SK-N-SH (cell line): ENCODE results near the gene SAG. TPM values are rescaled to one million over a fixed set of nuclear protein-coding genes. Genes with fewer than 3 reads are reported as not detected.

Experiments
- CTCF ChIA-PET: fragments of 300-600, 350-600 bp; formaldehyde crosslinking; extraction: SDS; loops from one replicate; lab custom pipeline; 2021; lab: Yijun Ruan, JAX
- POLR2A ChIA-PET: fragments of 350-600 bp; sonication (Branson Sonifier 250); formaldehyde crosslinking; extraction: SDS; loops from one replicate; lab custom pipeline; 2020; ENCODE audit warnings: antibody characterized with exemption, inconsistent platforms; lab: Yijun Ruan, JAX
- DNase-seq: peaks from one replicate; pipeline ENCODE4 v3.0.0; 2012
- H2AFZ ChIP-seq: fragments of 200-600 bp; sonication (generic); 2 replicates; pipeline ENCODE4 v1.8.1; 2016; ENCODE audit warnings: antibody characterized with exemption, mild to moderate bottlenecking, low read depth
- H3F3A ChIP-seq: fragments of 200-600 bp; sonication (generic); replicated peaks from 2 replicates; pipeline ENCODE3; 2016; ENCODE audit warnings: antibody characterized with exemption, mild to moderate bottlenecking; ENCODE audit not compliant: insufficient read depth
- H3K27ac ChIP-seq, 2 experiments: fragments of 200-500 bp in 1 of 2; fragments of 200-600 bp in 1 of 2; sonication (Bioruptor generic) in 1 of 2; sonication (generic), shearing (Covaris generic) in 1 of 2; 2 replicates each; pipeline versions ENCODE4 v1.5.1 to v1.6.1; 2014 to 2016; ENCODE audit warnings: low read depth in 2 of 2, inconsistent platforms in 1 of 2, low read length in 1 of 2, mild to moderate bottlenecking in 1 of 2, mixed read lengths in 1 of 2
- H3K27me3 ChIP-seq: fragments of 200-600 bp; sonication (generic), shearing (Covaris generic); 2 replicates; pipeline ENCODE4 v1.6.1; 2016; ENCODE audit warnings: mixed run types; ENCODE audit not compliant: insufficient read depth
- H3K36me3 ChIP-seq, 2 experiments: fragments of 200-500 bp in 1 of 2; fragments of 200-600 bp in 1 of 2; sonication (Bioruptor generic) in 1 of 2; sonication (generic) in 1 of 2; replicated peaks in 1 of 2; 2 replicates each; pipeline versions ENCODE3 to v1.5.1; 2014 to 2016; ENCODE audit warnings: low read length in 1 of 2, mild to moderate bottlenecking in 1 of 2; ENCODE audit not compliant: insufficient read depth in 2 of 2, control insufficient read depth in 1 of 2
- H3K4me1 ChIP-seq, 2 experiments: fragments of 200-500 bp in 1 of 2; fragments of 200-600 bp in 1 of 2; sonication (Bioruptor generic) in 1 of 2; sonication (generic), shearing (Covaris generic) in 1 of 2; 2 replicates each; pipeline versions ENCODE4 v1.5.1 to v1.6.1; 2014 to 2016; ENCODE audit warnings: low read depth in 1 of 2, low read length in 1 of 2, mixed run types in 1 of 2; ENCODE audit not compliant: insufficient read depth in 2 of 2, control insufficient read depth in 1 of 2
- H3K4me2 ChIP-seq: fragments of 200-600 bp; sonication (generic), shearing (Covaris generic); 2 replicates; pipeline ENCODE4 v1.6.1; 2017; ENCODE audit warnings: mixed run types
- H3K4me3 ChIP-seq, 2 experiments: fragments of 200-500 bp in 1 of 2; fragments of 200-600 bp in 1 of 2; sonication (Bioruptor generic) in 1 of 2; sonication (generic), shearing (Covaris generic) in 1 of 2; 2 replicates each; pipeline versions ENCODE4 v1.5.1 to v1.8.1; 2014 to 2016; ENCODE audit warnings: low read depth in 2 of 2, inconsistent platforms in 1 of 2, low read length in 1 of 2, mild to moderate bottlenecking in 1 of 2, mixed read lengths in 1 of 2, moderate library complexity in 1 of 2
- H3K79me2 ChIP-seq: fragments of 200-600 bp; sonication (generic); 2 replicates; pipeline ENCODE4 v1.8.1; 2017; ENCODE audit warnings: mild to moderate bottlenecking; ENCODE audit not compliant: insufficient read depth
- H3K9ac ChIP-seq: fragments of 200-600 bp; sonication (generic); 2 replicates; pipeline ENCODE4 v1.6.1; 2017; ENCODE audit warnings: mixed run types
- H3K9me2 ChIP-seq: fragments of 200-600 bp; sonication (generic); 2 replicates; pipeline ENCODE4 v1.6.1; 2017; ENCODE audit warnings: mixed run types
- H3K9me3 ChIP-seq: fragments of 200-600 bp; sonication (generic); 2 replicates; pipeline ENCODE4 v1.6.1; 2017; ENCODE audit warnings: mixed run types, mild to moderate bottlenecking, moderate library complexity
- H4K20me1 ChIP-seq: fragments of 200-600 bp; sonication (generic); 2 replicates; pipeline ENCODE4 v1.6.1; 2017; ENCODE audit warnings: mild to moderate bottlenecking, mixed run types; ENCODE audit not compliant: insufficient read depth
- ELF1 ChIP-seq: IDR thresholded peaks from 2 replicates; pipeline ENCODE4 v1.4.0; 2012
- FOSL2 ChIP-seq: IDR thresholded peaks from 2 replicates; pipeline ENCODE4 v1.4.0; 2012; ENCODE audit warnings: low read depth, mild to moderate bottlenecking, moderate library complexity, borderline replicate concordance
- GABPA ChIP-seq: IDR thresholded peaks from 2 replicates; pipeline ENCODE4 v1.4.0; 2012; ENCODE audit warnings: low read depth, mild to moderate bottlenecking
- IRF3 ChIP-seq: fragments of 150-350 bp; IDR thresholded peaks from 2 replicates; pipeline ENCODE4 v1.6.1; 2016; ENCODE audit warnings: mild to moderate bottlenecking, low read depth, low read length
- JUND ChIP-seq: IDR thresholded peaks from 2 replicates; pipeline ENCODE4 v1.4.0; 2012
- MAX ChIP-seq: IDR thresholded peaks from 2 replicates; pipeline ENCODE4 v1.4.0; 2012; ENCODE audit warnings: low read depth
- MXI1 ChIP-seq: IDR thresholded peaks from 2 replicates; pipeline ENCODE4 v1.6.1; 2012; ENCODE audit warnings: mild to moderate bottlenecking, low read depth, low read length, improper control_type of control experiment
- NFIC ChIP-seq: IDR thresholded peaks from 2 replicates; pipeline ENCODE4 v1.4.0; 2012; ENCODE audit warnings: borderline replicate concordance
- PBX3 ChIP-seq: IDR thresholded peaks from 2 replicates; pipeline ENCODE4; 2012
- POLR2AphosphoS5 ChIP-seq: IDR thresholded peaks from 2 replicates; pipeline ENCODE4 v1.6.1; 2012; ENCODE audit warnings: low read depth, low read length
- RAD21 ChIP-seq: IDR thresholded peaks from 2 replicates; pipeline ENCODE4 v1.6.1; 2012; ENCODE audit warnings: mild to moderate bottlenecking, low read length
- REST ChIP-seq: IDR thresholded peaks from 2 replicates; pipeline ENCODE4 v1.6.1; 2012; ENCODE audit warnings: mild to moderate bottlenecking, low read depth, low read length, moderate library complexity
- RFX5 ChIP-seq: IDR thresholded peaks from 2 replicates; pipeline ENCODE4 v1.6.1; 2012; ENCODE audit warnings: mild to moderate bottlenecking, improper control_type of control experiment, low read length
- RXRA ChIP-seq: IDR thresholded peaks from 2 replicates; pipeline ENCODE4 v1.4.0; 2012; ENCODE audit warnings: low read depth, mild to moderate bottlenecking, borderline replicate concordance
- SIN3A ChIP-seq: IDR thresholded peaks from 2 replicates; pipeline ENCODE4 v1.6.1; 2012; ENCODE audit warnings: low read depth, mild to moderate bottlenecking, low read length, moderate library complexity, borderline replicate concordance
- TEAD4 ChIP-seq: IDR thresholded peaks from 2 replicates; pipeline ENCODE4 v1.4.0; 2012; ENCODE audit warnings: mild to moderate bottlenecking, borderline replicate concordance; ENCODE audit not compliant: insufficient read depth
- YY1 ChIP-seq: IDR thresholded peaks from 2 replicates; pipeline ENCODE4 v1.4.0; 2012; ENCODE audit warnings: low read depth, mild to moderate bottlenecking
- ZBTB33 ChIP-seq: IDR thresholded peaks from 2 replicates; pipeline ENCODE4 v1.4.0; 2012; ENCODE audit warnings: low read depth, borderline replicate concordance
- WGBS: methylation state at CpG from one replicate; pipeline ENCODE4 v1.1.6; 2017; ENCODE audit warnings: low lambda C conversion rate; 5-methylcytosine and 5-hydroxymethylcytosine counted together
- polyA plus RNA-seq, 3 experiments: library from polyadenylated mRNA; depleted of rRNA; stranded (reverse); fragments of >200 nt; gene quantifications; 2 replicates each; pipeline ENCODE4 v1.2.3, GENCODE V29; 2012

Gene SAG
- polyA plus RNA-seq, 1 of the 3 experiments (the other 2 are of a cell fraction) = not detected

- Histone ChIP-seq H3K4me3 (no peak overlapping the region), H3K9me3 (no peaks in the 10 kb centered on the region), H3K9me2 (no peaks in the 10 kb centered on the region), H2AFZ (no peak overlapping the region), H3K4me2 (peak overlapping the region; percentile 40), H4K20me1 (peaks cover 38% of the 10 kb centered on the region), H3K27ac (peak overlapping the region in 1 of 2 experiments; percentile 83; a peak in 1 of 4 replicates), H3K79me2 (peaks cover 44% of the 10 kb centered on the region; the same call in 1 of the 2 replicates), H3F3A (peaks cover 5% of the 10 kb centered on the region), H3K4me1 (peaks cover 20 to 41% of the 10 kb centered on the region in 2 experiments), H3K36me3 (peaks cover 0 to 11% of the 10 kb centered on the region in 2 experiments), H3K27me3 (no peaks in the 10 kb centered on the region), H3K9ac (no peak overlapping the region)
- 65% methylated on average over 10 of the region's 13 CpGs for WGBS
- ChIA-PET CTCF (interaction anchor here (0.6 to 1.7 kb wide), 2 partner anchors 27 to 57 kb away, joined by 3 to 7 read pairs; no protein-coding TSS in a partner anchor), POLR2A (no interaction called here)
- DNase-seq = no peak
- TF ChIP-seq PBX3 = peak; percentile 40; the same call in 1 of the 2 replicates
- TF ChIP-seq IRF3 = no peak
- TF ChIP-seq POLR2AphosphoS5 = no peak
- TF ChIP-seq FOSL2 = peak; percentile 38; the same call in 1 of the 2 replicates
- peak; percentile 67 for TF ChIP-seq NFIC
- no peak for TF ChIP-seq YY1
These were observed 78.9 kb downstream of the SAG start for GRCh38 chr2:233386382-233387041.

- DNase-seq = no peak
- Histone ChIP-seq H2AFZ (no peak overlapping the region), H3F3A (peaks cover 5% of the 10 kb centered on the region), H3K27me3 (no peaks in the 10 kb centered on the region), H3K27ac (peak overlapping the region; percentile 70 to 83), H3K9ac (no peak overlapping the region), H4K20me1 (peaks cover 38% of the 10 kb centered on the region), H3K9me2 (no peaks in the 10 kb centered on the region), H3K4me3 (no peak overlapping the region), H3K4me1 (peaks cover 20 to 41% of the 10 kb centered on the region in 2 experiments), H3K79me2 (peaks cover 37% of the 10 kb centered on the region; the same call in 1 of the 2 replicates), H3K9me3 (no peaks in the 10 kb centered on the region), H3K4me2 (peak overlapping the region; percentile 40), H3K36me3 (peaks cover 0 to 18% of the 10 kb centered on the region in 2 experiments)
- CTCF ChIA-PET = interaction anchor here (0.6 to 1.7 kb wide), 4 partner anchors 19 to 56 kb away, joined by 3 to 7 read pairs (median 3); no protein-coding TSS in a partner anchor
- POLR2A ChIA-PET = interaction anchor here (0.6 to 1.3 kb wide), 3 partner anchors 16 to 82 kb away, joined by 3 to 4 read pairs (median 3); no protein-coding TSS in a partner anchor
- 89% methylated on average over 13 of the region's 13 CpGs for WGBS
- TF ChIP-seq TEAD4 (no peak), MAX (no peak), SIN3A (no peak), ZBTB33 (no peak), ELF1 (no peak), FOSL2 (no peak), RAD21 (no peak), RXRA (no peak), REST (no peak), MXI1 (no peak), JUND (no peak), GABPA (no peak), YY1 (no peak), RFX5 (no peak)
These were observed 79.6 kb downstream of the SAG start for GRCh38 chr2:233387225-233387624.
